Lower leg skin (tissue), 4 donors: ENCODE measurements around the gene LDHAL6B. TPM values are rescaled to one million over a fixed set of nuclear protein-coding genes. Genes with fewer than 3 reads are reported as not detected.
A peak's percentile ranks its signal among the peaks of the same experiment; 100 is the strongest.
"Not testable (repeated sequence)": the region's sequence is repeated elsewhere in the genome, so short reads cannot be mapped to it uniquely, and the experiment has no call there.

ENCODE experiments used
- DNase-seq, 2 donors: peaks; one replicate each; pipeline ENCODE4 v3.0.0-alpha.2; 2019; ENCODE audit warnings: low spot score in 2 of 2
- H3K4me3 ChIP-seq: fragments of 200-600 bp; sonication (generic); 2 replicates; pipeline ENCODE4 v1.5.1; 2017; ENCODE audit warnings: mild to moderate bottlenecking, low read depth; ENCODE audit not compliant: poor library complexity, severe bottlenecking
- CTCF ChIP-seq, 3 donors: fragments of 450-650 bp; IDR thresholded peaks; one replicate each; pipeline ENCODE4 v1.5.1; 2016; ENCODE audit warnings: antibody characterized with exemption in 3 of 3, mild to moderate bottlenecking in 3 of 3, moderate library complexity in 2 of 3
- POLR2A ChIP-seq, 2 donors: fragments of 450-650 bp; IDR thresholded peaks; one replicate each; pipeline ENCODE4 v1.6.1; 2016 to 2017; ENCODE audit warnings: antibody characterized with exemption in 2 of 2, mild to moderate bottlenecking in 1 of 2, moderate library complexity in 1 of 2
- WGBS, 2 donors: methylation state at CpG; one replicate each; pipeline ENCODE4 v1.1.5; 2018; 5-methylcytosine and 5-hydroxymethylcytosine counted together
- intact Hi-C: fragments of 100-400 bp; cut with DNase I; formaldehyde crosslinking; loops from one replicate; pipeline ENCODE4 v1.15.0; 2023; ENCODE audit warnings: low total_unique reads
- total RNA-seq, 4 donors: library from RNA; depleted of rRNA; stranded (reverse); fragments of >200 nt; gene quantifications; one replicate each; pipeline ENCODE4 v1.1.0, GENCODE V29; 2016

Gene LDHAL6B
- total RNA-seq, 4 donors from 2014 or later, result not detected

GRCh38 chr15:59160880-59161593 lies 45.6 kb upstream of the LDHAL6B start:
- no peak for TF ChIP-seq POLR2A (IDR thresholded peaks at IDR 0.05)
- TF ChIP-seq CTCF (IDR thresholded peaks at IDR 0.05), result no peak
- peak in 1 of 2 donors; percentile 82 for DNase-seq
- intact Hi-C loops, result no loop called here
- 87 to 91% methylated on average over 23 of the region's 23 CpGs for WGBS, 2 donors
- no peak overlapping the region for H3K4me3 ChIP-seq

GRCh38 chr15:59162080-59162479 lies 44.6 kb upstream of the LDHAL6B start:
- H3K4me3 ChIP-seq, intact Hi-C loops: not testable (repeated sequence)
- peak in 1 of 2 donors; percentile 2 for DNase-seq
- WGBS, 2 donors, result 98 to 99% methylated on average over 8 of the region's 8 CpGs

GRCh38 chr15:59165726-59166125 lies 40.9 kb upstream of the LDHAL6B start:
- DNase-seq, result no peak
- WGBS, 2 donors, result 50 to 53% methylated on average over 3 of the region's 3 CpGs
- H3K4me3 ChIP-seq, result no peak overlapping the region
- intact Hi-C loops, result no loop called here
- TF ChIP-seq POLR2A (IDR thresholded peaks at IDR 0.05) (no peak), CTCF (IDR thresholded peaks at IDR 0.05) (no peak)

GRCh38 chr15:59166166-59166565 lies 40.5 kb upstream of the LDHAL6B start:
- no peak for DNase-seq
- intact Hi-C loops, result no loop called here
- WGBS, 2 donors, result 43 to 52% methylated on average over 4 of the region's 4 CpGs
- TF ChIP-seq CTCF (IDR thresholded peaks at IDR 0.05) (no peak), POLR2A (IDR thresholded peaks at IDR 0.05) (no peak)
- H3K4me3 ChIP-seq, result no peak overlapping the region

GRCh38 chr15:59166601-59167265 lies 39.9 kb upstream of the LDHAL6B start:
- intact Hi-C loops, result no loop called here
- H3K4me3 ChIP-seq, result no peak overlapping the region
- no peak for TF ChIP-seq CTCF (IDR thresholded peaks at IDR 0.05)
- TF ChIP-seq POLR2A (IDR thresholded peaks at IDR 0.05), result no peak
- 60 to 65% methylated on average over 11 of the region's 11 CpGs for WGBS, 2 donors
- DNase-seq, result no peak

- intact Hi-C loops, result no loop called here
- 77 to 85% methylated on average over 7 of the region's 7 CpGs for WGBS, 2 donors
- DNase-seq, result no peak
These were observed 38.1 kb upstream of the LDHAL6B start for GRCh38 chr15:59168536-59168935.

More at GRCh38 chr15:59168536-59168935, 38.1 kb upstream of the LDHAL6B start:
- no peak overlapping the region for H3K4me3 ChIP-seq
- TF ChIP-seq CTCF (IDR thresholded peaks at IDR 0.05) (no peak), POLR2A (IDR thresholded peaks at IDR 0.05) (no peak)
